Germinal center (tissue), 1 donor: Measurements from ENCODE around the gene HSDL1.

Experiments used
- DNase-seq: peaks from one replicate; pipeline ENCODE4 v3.0.0; 2012; ENCODE audit warnings: mixed read lengths, low spot score

Gene HSDL1

DNA sequence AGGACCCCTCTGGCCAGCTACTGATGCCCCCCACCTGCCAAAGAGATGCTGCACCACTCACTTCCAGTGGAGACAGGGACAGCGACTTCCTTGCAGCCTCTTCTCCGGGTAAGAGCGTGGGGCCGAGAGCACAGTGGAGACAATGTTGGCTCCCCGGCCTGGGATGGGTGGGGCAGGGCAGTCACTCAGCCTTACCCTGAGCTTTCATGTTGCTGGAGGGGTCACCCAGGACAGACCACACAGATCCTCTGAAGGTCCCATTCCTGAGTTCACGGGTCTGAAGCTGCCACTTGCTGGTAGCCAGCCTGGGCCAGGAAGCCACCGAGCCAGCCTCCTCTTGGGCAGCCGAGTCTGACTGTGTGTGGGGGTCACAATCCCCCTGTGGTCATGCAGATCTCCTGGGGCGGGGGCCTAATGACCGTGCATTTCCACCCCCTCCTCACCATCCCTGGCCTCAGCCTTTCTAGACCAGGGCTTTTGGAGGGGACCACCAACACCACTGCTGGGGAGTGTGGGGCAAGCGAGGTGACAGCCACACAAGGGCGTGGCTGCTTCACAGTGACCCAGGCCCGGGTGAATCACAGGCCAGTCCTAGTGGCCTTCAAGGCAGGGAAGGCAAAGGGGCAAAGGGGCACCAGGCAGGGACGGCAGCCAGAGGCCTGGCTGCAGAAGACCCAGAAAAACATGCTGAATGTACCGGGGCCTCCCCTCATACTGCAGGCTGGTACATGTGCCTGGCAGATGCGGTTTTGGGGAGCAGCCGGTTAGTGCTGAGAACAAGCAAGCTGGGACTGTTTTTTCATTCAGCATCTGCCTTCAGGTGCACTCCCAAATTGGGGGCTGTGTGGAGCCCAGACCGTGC, 31.4 kb upstream of the HSDL1 start:
- no peak for DNase-seq

DNA sequence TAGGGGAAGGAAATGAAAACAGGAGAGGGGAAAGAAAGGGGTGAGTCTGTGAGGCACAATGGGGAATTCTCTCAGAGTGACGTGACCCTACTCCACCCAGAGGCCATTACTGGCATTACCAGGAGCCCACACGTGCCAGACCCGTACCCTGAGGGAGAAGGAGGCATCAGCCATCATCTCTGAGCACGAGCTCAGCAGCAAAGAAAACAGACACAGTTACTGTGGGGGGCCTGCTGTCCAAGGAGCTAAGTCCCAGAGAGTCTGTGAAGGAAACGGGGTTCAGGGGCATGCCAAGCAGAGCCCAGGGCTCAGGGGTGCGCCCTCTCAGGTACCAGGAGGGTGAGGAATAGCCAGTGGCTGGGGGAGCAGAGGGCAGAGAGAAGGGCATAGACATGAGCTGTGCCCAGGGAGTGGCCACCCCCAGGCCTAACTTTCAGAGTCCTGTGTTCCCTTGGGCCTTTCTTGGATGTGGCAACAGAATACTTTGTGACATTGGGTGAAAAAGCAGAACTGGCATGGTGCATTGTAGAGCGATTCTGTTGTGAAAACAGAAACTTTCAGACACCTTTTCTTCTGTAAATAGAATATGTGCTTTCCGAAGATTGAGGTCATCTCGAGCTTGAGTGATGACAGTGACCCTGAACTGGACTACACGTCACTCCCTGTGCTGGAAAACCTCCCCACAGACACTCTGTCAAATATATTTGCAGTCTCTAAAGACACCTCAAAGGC, 30.5 kb upstream of the HSDL1 start:
- DNase-seq, result peak; percentile 73

DNA sequence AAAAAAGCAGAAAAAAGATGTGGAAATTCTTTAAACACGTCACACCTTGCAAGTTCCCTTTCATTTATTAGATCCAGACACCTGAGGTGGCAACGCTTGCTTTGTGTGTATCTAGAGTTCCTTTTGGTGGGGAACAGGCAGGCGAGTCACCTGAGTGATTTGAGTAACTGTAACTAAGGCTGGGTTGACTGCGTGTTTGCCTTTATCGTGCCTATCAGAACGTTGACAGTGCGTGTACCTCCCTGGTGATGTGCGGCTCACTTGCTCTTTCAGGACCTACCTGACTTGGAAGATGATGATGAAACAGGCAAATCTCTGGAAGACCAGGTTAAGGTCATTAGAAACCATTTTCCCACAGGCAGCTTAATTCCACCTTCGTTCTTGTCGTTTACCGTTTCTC, 29.4 kb upstream of the HSDL1 start:
- DNase-seq, result no peak

DNA sequence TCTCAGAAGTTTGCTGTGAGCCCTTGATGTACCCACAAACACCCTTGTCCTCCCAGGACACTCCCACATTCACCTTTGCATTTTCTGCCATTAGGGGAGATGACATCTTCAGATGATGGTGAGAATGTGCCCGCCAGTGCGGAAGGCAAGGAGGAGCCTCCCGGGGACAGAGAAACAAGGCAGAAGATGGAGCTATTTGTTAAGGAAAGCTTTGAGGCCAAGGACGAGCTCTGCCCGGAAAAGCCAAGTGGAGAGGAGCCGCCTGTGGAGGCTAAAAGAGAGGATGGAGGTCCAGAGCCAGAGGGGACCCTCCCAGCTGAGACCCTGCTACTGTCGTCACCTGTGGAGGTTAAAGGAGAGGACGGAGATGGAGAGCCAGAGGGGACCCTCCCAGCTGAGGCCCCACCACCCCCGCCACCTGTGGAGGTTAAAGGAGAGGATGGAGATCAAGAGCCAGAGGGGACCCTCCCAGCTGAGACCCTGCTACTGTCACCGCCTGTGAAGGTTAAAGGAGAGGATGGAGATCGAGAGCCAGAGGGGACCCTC, 24.9 kb upstream of the HSDL1 start:
- no peak for DNase-seq

DNA sequence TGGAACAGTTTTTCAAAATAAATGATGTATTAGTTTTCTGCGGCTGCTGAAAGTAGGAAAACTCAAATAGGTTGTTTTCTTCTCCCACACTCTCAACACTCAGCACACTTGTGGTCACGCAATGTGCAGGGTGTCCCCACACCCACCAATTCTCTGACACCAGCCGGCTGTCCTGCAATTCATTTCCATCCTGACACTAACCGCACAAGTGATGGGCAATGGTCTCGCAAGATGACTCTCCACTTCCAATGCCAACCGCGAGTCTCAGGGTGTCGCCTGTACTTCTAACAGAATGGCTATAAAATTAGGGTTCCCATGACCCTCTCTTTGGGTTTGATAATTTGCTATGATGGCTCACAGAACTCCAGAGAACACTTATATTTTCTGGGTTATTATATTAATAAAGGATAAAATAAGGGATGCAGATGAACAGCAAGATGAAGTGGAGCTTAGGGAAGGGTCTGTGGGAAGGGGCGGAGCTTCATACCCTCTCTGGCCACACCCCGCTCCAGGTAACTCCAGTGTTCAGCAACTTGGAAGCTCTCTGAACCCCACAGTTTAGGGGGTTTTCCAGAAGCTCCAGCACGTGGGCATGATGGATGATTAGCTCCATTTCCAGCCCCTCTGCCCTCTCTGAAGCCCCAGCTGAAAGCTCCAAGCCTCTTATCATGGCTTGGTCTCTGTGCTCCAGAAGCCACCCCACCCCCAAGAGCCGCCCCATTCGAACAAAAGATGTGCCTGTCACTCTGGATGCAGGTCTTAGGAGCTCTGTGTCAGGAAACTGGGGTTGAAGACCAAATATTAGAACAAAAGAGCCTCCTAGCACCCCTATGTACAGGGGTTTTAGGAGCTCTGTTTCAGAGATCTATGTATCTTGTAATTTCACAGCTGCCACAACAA, 22.1 kb upstream of the HSDL1 start:
- DNase-seq, result no peak

DNA sequence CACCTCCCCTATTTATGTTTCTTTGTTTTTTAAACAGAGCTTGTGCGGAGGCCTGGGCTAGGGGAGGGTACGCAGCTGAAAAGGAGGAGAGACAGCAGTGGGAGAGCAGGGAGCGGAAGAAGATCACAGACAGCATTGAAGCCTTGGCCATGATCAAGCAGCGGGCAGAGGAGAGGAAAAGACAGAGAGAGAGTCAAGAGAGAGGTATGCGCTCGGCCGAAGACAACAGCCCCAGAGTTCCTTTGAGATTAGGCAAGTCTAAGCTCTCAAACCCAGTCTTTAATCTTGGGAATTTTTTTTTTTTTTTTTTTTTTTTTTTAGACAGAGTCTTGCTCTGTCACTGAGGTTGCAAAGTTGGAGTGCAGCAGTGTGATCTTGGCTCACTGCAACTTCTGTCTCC, 20.8 kb upstream of the HSDL1 start:
- no peak for DNase-seq

DNA sequence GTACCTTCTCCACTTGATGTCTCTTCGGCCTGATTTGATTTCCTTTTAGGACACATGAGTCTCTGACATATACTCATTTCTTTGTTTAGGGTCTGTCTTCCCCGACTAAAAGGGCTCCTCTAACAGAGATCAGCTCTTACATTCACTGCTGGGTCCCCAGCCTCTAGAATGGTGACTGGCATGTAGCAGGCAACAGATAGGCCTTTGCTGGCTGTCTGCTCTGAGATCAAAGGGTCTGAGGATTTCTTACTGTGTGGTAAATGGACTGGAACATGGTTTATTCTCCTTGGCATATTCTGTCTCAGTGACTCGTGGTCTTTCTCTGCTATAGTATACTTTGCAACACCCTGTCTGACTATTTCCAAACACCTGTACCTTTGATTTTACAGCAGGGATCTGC, 16.8 kb upstream of the HSDL1 start:
- no peak for DNase-seq

DNA sequence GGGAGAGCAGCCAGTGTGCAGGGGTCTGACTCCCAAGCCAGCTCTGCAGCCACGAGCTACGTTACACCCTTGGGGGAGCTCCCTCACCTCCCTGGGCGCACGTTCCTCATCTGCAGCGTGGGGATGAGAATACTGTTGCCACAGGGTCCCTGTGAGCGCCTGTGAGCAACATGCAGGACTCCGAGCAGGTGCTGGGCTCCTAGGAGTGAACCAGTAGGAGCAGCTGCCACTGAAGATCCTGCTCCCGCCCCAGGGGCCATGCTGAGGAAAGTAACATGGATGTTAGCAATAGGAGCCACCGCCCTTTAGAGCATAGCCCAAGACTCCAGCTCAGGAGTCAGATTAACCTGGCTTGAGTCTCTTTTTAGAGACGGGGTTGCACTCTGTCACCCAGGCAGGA, 16.1 kb upstream of the HSDL1 start:
- no peak for DNase-seq

DNA sequence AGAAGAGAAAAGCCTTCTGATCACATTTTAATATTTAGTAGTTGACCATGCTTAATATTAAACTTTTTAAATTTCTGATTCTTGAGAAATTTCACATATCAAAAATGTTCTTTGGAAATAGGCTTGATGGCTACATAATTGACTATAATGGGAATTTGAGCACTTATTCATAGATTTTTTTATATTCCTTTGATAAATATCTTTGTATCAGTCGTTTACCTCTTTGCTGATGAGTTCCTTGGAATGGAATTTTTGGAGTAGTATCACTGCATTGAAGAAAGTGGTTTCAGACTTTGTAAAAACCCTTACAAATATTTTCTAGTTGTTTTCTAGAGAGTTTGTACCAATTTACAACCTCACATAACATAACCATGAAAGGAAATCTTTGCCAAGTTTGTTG, 14.8 kb upstream of the HSDL1 start:
- no peak for DNase-seq

DNA sequence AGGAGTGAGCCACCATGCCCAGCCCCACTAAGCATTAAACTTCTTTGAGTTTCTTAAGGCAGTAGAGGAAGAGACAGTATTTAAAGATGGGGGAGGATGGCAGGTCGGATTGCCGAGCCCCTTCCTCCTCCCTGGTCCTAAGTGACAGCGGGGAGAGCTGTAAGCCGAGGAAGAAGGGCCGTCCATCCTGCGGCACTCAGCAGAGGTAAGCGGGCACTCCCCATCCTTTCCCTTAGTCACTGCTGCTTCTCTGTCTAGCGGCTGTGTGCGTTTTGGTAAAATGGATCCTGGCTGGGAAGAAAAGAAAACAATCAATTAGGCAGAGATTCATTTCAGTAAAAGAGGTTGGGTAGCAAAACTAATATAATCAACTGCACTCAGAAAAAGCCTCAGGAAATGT, 14.0 kb upstream of the HSDL1 start:
- DNase-seq, result no peak

DNA sequence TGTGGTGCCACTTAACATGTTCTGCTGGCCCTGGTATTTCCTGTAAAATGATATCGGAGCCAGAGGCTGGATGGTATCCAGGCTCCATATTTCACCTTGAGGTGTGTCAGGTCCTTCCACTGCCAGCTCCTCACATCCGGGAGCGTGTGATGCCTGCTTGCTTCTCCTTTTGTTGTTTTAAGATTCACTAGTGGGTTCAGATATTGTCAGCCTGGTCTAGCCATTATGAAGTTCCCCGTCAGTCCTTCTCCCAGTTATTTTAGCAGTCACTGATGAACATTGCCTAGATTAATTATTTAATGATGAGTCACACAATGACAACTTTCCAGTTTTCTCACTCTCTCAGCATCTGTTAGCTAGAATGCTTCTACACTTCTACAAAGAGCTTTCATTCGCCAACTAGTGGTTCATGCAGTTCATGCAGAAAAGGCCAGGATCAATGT, 11.4 kb upstream of the HSDL1 start:
- no peak for DNase-seq

DNA sequence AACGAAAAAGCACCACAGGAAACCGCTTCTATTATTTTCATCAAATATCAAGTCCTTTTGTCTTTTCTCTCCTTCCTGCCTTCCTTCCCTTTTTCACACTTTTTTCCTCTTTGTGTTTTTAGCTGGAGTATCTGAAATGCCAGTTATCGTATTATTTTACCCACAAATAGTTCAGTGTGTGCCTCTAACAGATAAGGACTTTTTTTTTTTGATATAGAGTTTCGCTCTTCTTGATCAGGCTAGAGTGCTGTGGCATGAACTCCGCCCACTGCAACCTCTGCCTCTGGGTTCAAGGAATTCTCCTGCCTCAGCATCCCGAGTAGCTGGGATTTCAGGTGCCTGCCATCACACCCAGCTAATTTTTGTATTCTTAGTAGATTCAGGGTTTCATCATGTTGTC, 10.8 kb upstream of the HSDL1 start:
- DNase-seq, result no peak

DNA sequence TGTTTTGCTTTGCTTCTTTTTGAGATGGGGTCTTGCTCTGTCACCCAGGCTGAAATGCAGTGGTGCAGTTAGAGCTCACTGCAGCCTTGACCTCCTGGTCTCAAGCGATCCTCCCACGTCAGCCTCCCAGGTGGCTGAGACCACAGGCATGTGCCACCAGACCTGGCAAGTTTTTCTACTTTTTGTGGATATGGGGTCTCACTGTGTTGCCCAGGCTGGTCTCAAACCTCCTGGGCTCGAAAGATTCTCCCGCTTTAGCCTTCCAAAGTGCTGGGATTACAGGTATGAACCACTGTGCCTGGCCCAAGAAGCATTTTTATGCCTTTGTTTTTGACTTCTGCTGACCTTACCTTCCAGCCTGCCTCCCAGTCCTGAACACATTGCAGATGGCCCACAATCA, 10.2 kb upstream of the HSDL1 start:
- no peak for DNase-seq

DNA sequence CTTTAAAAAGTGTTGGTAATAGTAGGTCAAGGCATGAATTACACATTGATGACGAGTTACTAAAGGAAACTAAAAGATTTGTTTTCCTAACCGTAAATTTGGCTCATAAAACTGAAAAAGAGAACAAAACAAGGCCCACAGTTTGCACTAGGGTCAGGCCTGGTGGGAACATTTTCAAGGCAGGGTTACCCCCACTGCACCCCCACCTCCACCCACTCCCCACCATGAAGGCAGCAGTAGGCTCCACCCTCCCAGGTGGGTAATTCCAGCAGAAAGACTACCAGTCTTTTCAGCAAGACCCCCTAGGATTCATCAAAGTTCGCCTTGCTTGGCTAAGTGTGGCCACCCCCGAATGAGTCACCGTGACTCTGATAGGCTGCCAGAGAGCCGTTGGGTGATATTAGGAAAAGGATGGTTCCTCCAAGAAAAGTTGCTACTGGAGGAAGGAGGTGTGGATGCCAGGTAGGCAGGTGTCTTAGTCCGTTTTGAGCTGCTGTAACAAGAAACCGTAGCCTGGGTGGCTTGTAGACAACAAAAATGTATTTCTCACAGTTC, 8.8 kb upstream of the HSDL1 start:
- DNase-seq, result no peak

DNA sequence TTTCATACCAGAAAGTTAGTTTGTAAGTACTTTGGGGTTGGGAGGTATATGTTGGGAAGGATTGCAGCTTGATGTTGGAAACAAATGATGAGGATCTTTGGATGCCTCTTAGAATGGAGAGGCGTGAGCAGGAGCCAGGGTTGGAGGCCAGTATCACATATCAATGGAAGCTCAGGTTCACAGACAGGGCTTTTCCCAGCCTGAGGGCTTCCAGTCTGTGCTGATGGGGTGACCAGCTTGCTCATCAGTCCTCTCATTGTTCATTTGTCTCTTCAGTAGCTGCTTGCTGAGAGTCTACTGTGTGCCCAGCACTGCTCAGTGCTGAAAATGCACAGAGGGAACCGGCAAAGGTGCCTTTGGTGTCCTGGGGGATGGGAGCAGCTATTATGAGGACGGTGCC, 5.9 kb upstream of the HSDL1 start:
- DNase-seq, result no peak

DNA sequence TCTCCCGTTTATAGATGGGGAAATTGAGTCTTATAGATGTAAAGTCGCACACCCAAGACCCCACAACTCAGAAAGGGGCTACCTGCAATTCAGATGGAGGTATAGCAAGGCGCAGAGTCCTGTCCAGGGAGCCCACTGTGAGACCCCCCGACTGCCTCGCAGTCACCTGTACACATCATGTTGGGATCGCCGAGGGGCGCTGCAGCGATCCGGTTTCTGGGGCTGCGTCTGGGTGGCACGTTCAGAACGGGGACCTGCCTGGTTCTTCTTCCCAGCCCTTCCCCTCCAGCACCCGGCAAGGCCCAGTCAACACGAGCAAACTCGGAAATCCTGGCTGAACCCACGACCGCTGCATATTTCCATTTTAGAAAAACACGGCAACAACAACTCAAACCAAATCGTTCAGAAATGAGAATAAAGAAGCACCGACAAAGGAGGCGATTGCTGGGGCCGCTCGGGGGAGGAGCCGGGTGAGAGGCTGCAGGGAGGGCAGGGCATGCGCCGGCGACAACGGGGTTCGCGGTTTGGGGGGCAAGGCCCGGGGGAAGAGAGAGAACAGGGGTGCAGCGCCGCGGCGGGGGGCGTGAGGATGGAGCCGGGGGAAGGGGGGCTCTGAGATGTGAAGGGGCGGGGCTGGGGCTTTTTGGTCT, 643 bp downstream of the HSDL1 start:
- DNase-seq, result peak; percentile 61

DNA sequence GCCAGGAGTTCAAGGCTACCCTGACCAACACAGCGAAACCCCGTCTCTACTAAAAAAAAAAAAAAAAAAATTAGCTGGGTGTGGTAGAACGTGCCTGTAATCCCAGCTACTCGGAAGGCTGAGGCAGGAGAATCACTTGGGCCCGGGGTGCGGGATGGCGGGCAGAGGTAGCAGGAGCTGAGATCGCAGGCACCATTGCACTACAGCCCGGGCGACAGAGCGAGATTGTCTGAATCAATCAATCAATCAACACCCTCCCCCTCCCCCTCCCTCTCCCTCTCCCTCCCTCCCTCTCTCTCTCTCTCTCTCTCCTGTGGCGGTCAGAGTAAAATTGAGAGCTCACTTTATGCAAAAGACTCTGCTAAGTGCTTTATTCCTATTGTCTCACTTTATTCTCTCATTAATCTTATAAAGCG, 1.2 kb downstream of the HSDL1 start:
- no peak for DNase-seq

DNA sequence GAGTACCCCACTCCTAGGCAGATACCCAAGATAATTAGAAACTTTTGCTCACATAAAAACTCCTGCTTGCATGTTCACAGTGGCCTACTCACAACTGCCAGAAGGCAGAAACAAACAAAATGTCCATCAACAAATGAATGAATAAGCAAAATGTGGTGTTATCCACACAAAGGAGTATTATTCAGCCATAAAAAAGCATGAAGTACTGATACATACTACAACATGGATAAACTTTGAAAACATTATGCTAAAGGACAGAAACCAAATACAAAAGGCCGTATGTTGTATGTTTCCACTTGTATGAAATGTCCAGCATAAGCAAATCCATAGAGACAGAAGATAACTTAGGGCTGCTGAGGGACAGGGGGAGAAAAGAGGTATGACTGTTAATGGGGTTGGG, 1.9 kb downstream of the HSDL1 start:
- no peak for DNase-seq

DNA sequence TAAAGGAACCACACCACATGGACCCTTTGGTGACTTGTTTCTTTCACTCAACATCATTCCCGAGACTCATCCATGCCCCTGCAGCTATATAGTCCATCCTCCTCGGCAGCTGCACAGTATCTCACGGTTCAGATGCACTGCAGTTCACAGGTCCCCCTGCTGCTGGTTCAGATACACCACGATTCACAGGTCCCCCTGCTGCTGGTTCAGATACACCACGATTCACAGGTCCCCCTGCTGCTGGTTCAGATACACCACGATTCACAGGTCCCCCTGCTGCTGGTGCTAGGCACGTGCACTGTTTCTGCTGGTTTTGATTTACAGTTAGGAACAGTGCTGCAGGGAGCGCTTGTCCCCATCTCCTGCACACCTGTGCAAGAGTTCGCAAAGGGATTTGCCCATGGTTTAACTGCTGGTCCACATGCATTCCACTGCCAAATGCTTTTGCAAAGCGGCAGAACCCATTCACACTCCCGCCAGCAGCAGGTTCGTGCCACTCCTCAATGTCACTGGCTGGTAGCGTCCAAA, 3.8 kb downstream of the HSDL1 start:
- DNase-seq, result no peak

DNA sequence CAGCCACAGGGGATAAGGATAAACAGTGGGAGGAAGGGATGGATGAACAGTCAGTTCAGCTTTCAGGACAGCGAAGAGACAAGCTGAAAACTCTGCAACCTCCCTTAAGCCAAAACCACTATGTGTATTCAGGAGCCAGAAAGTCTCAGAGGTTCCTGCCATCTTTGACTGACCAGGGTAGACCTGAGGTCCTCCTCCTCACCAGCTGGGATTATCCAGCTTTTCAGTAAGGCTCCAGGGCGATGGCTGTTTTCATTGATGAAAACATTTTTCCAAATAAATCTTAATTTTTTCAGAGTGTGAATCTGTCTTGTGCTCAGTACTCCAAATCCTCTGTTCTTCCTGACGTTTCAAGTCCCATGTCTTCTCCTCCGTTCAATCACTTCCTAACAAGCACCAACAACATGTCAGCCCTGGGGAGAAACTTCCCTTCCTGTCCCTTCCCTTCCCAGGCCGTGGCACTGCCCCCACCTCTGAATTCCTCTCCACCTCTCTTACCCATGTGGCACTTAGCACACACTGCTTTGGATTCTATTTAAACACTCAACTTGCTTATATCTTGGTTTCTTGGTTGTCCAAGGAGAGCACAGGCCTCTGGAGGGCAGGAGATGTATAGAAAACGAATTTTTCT, 5.2 kb downstream of the HSDL1 start:
- no peak for DNase-seq
